HepG2 (cell line): Measurements from ENCODE around the gene EEF1AKMT3. TPM values are rescaled to one million over a fixed set of nuclear protein-coding genes. Genes with fewer than 3 reads are reported as not detected.

ENCODE experiments used
- ATAC-seq: fragments of 200-7000 bp; cut with Tn5 transposase; 3 replicates; pipeline ENCODE4 v1.9.1; 2020; ENCODE audit warnings: mild to moderate bottlenecking, moderate library complexity
- BruUV-seq: library from RNA; stranded (reverse); fragments of 400-500 nt; replicated peaks from 2 replicates; lab custom pipeline; 2021; lab: Mats Ljungman, UMichigan
- CTCF ChIA-PET: fragments of 300-600 bp; formaldehyde crosslinking; extraction: SDS; loops from one replicate; lab custom pipeline; 2021; ENCODE audit warnings: low total read pairs, inconsistent platforms, low intra/inter-chr PET ratio; lab: Yijun Ruan, JAX
- POLR2A ChIA-PET: fragments of 350-600 bp; sonication (Branson Sonifier 250); formaldehyde crosslinking; loops from one replicate; lab custom pipeline; 2020; ENCODE audit warnings: antibody characterized with exemption, inconsistent platforms; lab: Yijun Ruan, JAX
- DNase-seq: peaks from one replicate; pipeline ENCODE4 v3.0.0-alpha.2; 2015; ENCODE audit warnings: low spot score
- FAIRE-seq: peaks from 3 replicates; lab custom pipeline; 2011; peaks lifted over from hg19 to GRCh38; lab: Jason Lieb, UNC
- H2AFZ ChIP-seq: one replicate; pipeline ENCODE4 v1.6.1; 2011; ENCODE audit warnings: low read length, inconsistent platforms
- H3K27ac ChIP-seq: fragments of 300-600 bp; 3 replicates; pipeline ENCODE4 v1.8.0; 2011; ENCODE audit warnings: mixed run types, mild to moderate bottlenecking, mixed read lengths, low read length, inconsistent platforms; ENCODE audit not compliant: insufficient read depth; ENCODE audit errors: extremely low read length
- H3K27me3 ChIP-seq, 2 experiments: fragments of 200-600 bp in 1 of 2; 2 replicates in 1 of 2; 3 replicates in 1 of 2; pipeline versions ENCODE4 v1.6.0 to v1.8.0; 2011; ENCODE audit warnings: low read length in 2 of 2, mild to moderate bottlenecking in 2 of 2, moderate library complexity in 2 of 2, inconsistent platforms in 1 of 2; ENCODE audit not compliant: insufficient read depth in 2 of 2, control insufficient read depth in 1 of 2
- H3K36me3 ChIP-seq, 2 experiments: fragments of 200-600 bp in 1 of 2; replicated peaks in 1 of 2; 2 replicates in 1 of 2; 3 replicates in 1 of 2; pipeline versions ENCODE4 v1.5.1 to v1.8.0; 2011; ENCODE audit warnings: low read length in 2 of 2, inconsistent platforms in 1 of 2; ENCODE audit not compliant: insufficient read depth in 2 of 2, control insufficient read depth in 1 of 2
- H3K4me1 ChIP-seq: 2 replicates; pipeline ENCODE4 v1.5.1; 2012; ENCODE audit warnings: low read length, inconsistent platforms; ENCODE audit not compliant: insufficient read depth
- H3K4me2 ChIP-seq: 2 replicates; pipeline ENCODE4 v1.6.0; 2011; ENCODE audit warnings: low read depth, low read length, inconsistent platforms
- H3K4me3 ChIP-seq, 3 experiments: fragments of 200-600 bp in 1 of 3; sonication (generic), shearing (Covaris generic) in 1 of 3; replicated peaks in 1 of 3; 2 replicates each; pipeline ENCODE4 v1.5.1; 2011 to 2016; ENCODE audit warnings: low read length in 3 of 3, inconsistent platforms in 2 of 3, low read depth in 2 of 3, mild to moderate bottlenecking in 2 of 3, control low read depth in 1 of 3, mixed read lengths in 1 of 3; ENCODE audit not compliant: insufficient read depth in 1 of 3
- H3K79me2 ChIP-seq: one replicate; pipeline ENCODE4 v1.6.1; 2011; ENCODE audit warnings: low read length, inconsistent platforms; ENCODE audit not compliant: insufficient read depth
- H3K9ac ChIP-seq: 2 replicates; pipeline ENCODE4 v1.6.0; 2011; ENCODE audit warnings: mild to moderate bottlenecking, low read depth, low read length, inconsistent platforms; ENCODE audit not compliant: insufficient read depth
- H3K9me3 ChIP-seq: 2 replicates; pipeline ENCODE4 v1.5.1; 2012; ENCODE audit warnings: mild to moderate bottlenecking, low read length
- H4K20me1 ChIP-seq: 2 replicates; pipeline ENCODE4 v1.6.0; 2011; ENCODE audit warnings: inconsistent platforms, mild to moderate bottlenecking, low read length, moderate library complexity; ENCODE audit not compliant: insufficient read depth
- DDIT3 ChIP-seq: sonication (generic); formaldehyde crosslinking; IDR thresholded peaks from 2 replicates; pipeline ENCODE4 v1.4.0; 2020; ENCODE audit warnings: mild to moderate bottlenecking, missing genetic modification reagents
- DPF2 ChIP-seq: sonication (generic); formaldehyde crosslinking; IDR thresholded peaks from 2 replicates; pipeline ENCODE4 v1.4.0; 2020; ENCODE audit warnings: mild to moderate bottlenecking, low read depth, missing genetic modification reagents, borderline replicate concordance
- GPN1 ChIP-seq: sonication (generic); formaldehyde crosslinking; IDR thresholded peaks from 2 replicates; pipeline ENCODE4 v1.5.1; 2020; ENCODE audit warnings: missing genetic modification reagents, borderline replicate concordance
- MEF2D ChIP-seq: sonication (generic); formaldehyde crosslinking; IDR thresholded peaks from 2 replicates; pipeline ENCODE4 v1.5.1; 2020; ENCODE audit warnings: mild to moderate bottlenecking, missing genetic modification reagents
- NFE2L1 ChIP-seq: sonication (generic); formaldehyde crosslinking; IDR thresholded peaks from 2 replicates; pipeline ENCODE4 v1.4.0; 2020; ENCODE audit warnings: missing genetic modification reagents, mild to moderate bottlenecking, borderline replicate concordance
- PCBP2 ChIP-seq: fragments of 200-400 bp; formaldehyde crosslinking; optimal IDR thresholded peaks from 2 replicates; pipeline ENCODE3; 2018; ENCODE audit warnings: low read length, low read depth; ENCODE audit not compliant: poor library complexity, severe bottlenecking
- SPEN ChIP-seq: sonication (generic); formaldehyde crosslinking; IDR thresholded peaks from 2 replicates; pipeline ENCODE4 v1.5.1; 2020; ENCODE audit warnings: low read depth, mild to moderate bottlenecking, missing genetic modification reagents
- ZBTB42 ChIP-seq: sonication (generic); formaldehyde crosslinking; IDR thresholded peaks from 2 replicates; pipeline ENCODE4 v1.5.0; 2020; ENCODE audit warnings: mild to moderate bottlenecking, missing genetic modification reagents
- ZNF33B ChIP-seq: sonication (generic); formaldehyde crosslinking; IDR thresholded peaks from 2 replicates; pipeline ENCODE4 v1.5.1; 2020; ENCODE audit warnings: mild to moderate bottlenecking, missing genetic modification reagents
- ZSCAN20 ChIP-seq: sonication (generic); formaldehyde crosslinking; IDR thresholded peaks from 2 replicates; pipeline ENCODE4 v1.4.0; 2020; ENCODE audit warnings: missing genetic modification reagents, mild to moderate bottlenecking, borderline replicate concordance
- ZSCAN29 ChIP-seq: sonication (generic); formaldehyde crosslinking; conservative IDR thresholded peaks from 2 replicates; pipeline ENCODE4 v1.4.0; 2020; ENCODE audit warnings: mild to moderate bottlenecking, missing genetic modification reagents
- WGBS: methylation state at CpG from one replicate; pipeline ENCODE4 v1.1.6; 2017; ENCODE audit warnings: low lambda C conversion rate; 5-methylcytosine and 5-hydroxymethylcytosine counted together
- in situ Hi-C: cut with HindIII; loops from 2 replicates; pipeline ENCODE4 v1.10.0; 2017; ENCODE audit warnings: low pct_unique_long_range_greater_than_20kb; ENCODE audit not compliant: extremely low pct_ligation_motif_present
- intact Hi-C: fragments of 100-400 bp; cut with micrococcal nuclease; formaldehyde crosslinking; loops from one replicate; pipeline ENCODE4 v1.10.0; 2022; ENCODE audit not compliant: unreplicated experiment
- polyA plus RNA-seq, 8 experiments: library from polyadenylated mRNA; depleted of rRNA in 3 of 8; stranded (reverse) in 7 of 8; unstranded in 1 of 8; fragments of >200 nt; fragmentation: Illumina TruSeq in 4 of 8; extraction: Trizol in 4 of 8; gene quantifications; 2 replicates each; pipeline versions ENCODE4 v1.2.1 to v1.2.3, GENCODE V29; 2011 to 2016; ENCODE audit warnings: low read depth in 4 of 8, missing spikeins in 1 of 8, mixed read lengths in 1 of 8; ENCODE audit not compliant: insufficient read depth in 1 of 8
- total RNA-seq, 5 experiments: library from RNA; depleted of rRNA; stranded (reverse); fragments of >200 nt; fragmentation: Illumina TruSeq; extraction: Trizol; gene quantifications; 2 replicates each; pipeline ENCODE4 v1.2.3, GENCODE V29; 2016; ENCODE audit warnings: low read depth in 1 of 5
- TF ChIP-seq, protein P1 (sequence below), 2 experiments: sonication (generic) in 1 of 2; formaldehyde crosslinking in 1 of 2; IDR thresholded peaks; 2 replicates each; pipeline versions ENCODE4 v1.4.0 to v1.6.1; 2016 to 2020; ENCODE audit warnings: borderline replicate concordance in 1 of 2, low read depth in 1 of 2, mild to moderate bottlenecking in 1 of 2, missing genetic modification reagents in 1 of 2

EEF1AKMT3 gene
- total and polyA plus RNA-seq, 2 of the 13 experiments (the other 11 are each of a cell fraction or from before 2014, with no cell fraction given), result 4.7 to 11.4 TPM

GRCh38 chr12:57740656-57741412 is 31.6 kb upstream of the EEF1AKMT3 start:
- BruUV-seq, result no TSS peak
- Histone ChIP-seq H3K9me3 (no peaks in the 10 kb centered on the region), H4K20me1 (no peaks in the 10 kb centered on the region), H3K36me3 (0 out of 5 replicates have a peak, but pooled peaks cover 0 to 4% of the 10 kb centered on the region in 2 experiments), H3K9ac (no peak overlapping the region), H3K4me2 (no peak overlapping the region), H3K79me2 (peaks cover 6% of the 10 kb centered on the region), H3K4me1 (peaks cover 57% of the 10 kb centered on the region), H3K27me3 (peaks cover 12 to 44% of the 10 kb centered on the region in 2 experiments; a peak in 4 of 5 replicates), H3K4me3 (no peak overlapping the region), H2AFZ (no peak overlapping the region), H3K27ac (no peak overlapping the region)
- FAIRE-seq (no peak), DNase-seq (no peak), ATAC-seq (no peak)
- 57% methylated on average over 5 of the region's 5 CpGs for WGBS
- intact Hi-C loops (no loop called here), in situ Hi-C loops (no loop called here)
- POLR2A ChIA-PET, result no interaction called here
- TF ChIP-seq ZSCAN20 (CRISPR knock-in tag) (no peak), DDIT3 (no peak), ZNF33B (CRISPR knock-in tag) (no peak)
- CTCF ChIA-PET, result no interaction called here

DNA sequence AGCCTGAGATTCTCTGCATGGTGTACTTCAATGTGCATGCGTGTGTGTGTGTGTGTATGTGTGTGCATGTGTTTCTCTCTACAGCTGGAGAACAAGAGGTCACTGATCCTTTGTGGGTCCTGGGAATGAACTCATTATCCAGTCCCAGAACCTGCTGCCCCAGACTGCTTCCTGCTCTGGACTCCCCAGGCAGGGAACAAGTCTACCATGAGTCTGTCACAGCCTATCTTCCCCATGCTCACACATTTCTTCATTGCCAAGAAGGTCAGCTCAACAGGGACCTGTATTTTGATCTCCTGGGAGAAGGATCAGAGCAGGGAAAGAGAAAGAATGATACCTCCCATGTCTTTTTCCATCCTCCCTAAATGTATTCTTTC is 31.0 kb upstream of the EEF1AKMT3 start:
- H3K36me3 ChIP-seq, result peaks cover 0 to 9% of the 10 kb centered on the region in 2 experiments; a peak in 2 of 5 replicates
- ATAC-seq, result no peak
- H3K9me3 ChIP-seq, result no peaks in the 10 kb centered on the region
- TF ChIP-seq, protein P1, sequence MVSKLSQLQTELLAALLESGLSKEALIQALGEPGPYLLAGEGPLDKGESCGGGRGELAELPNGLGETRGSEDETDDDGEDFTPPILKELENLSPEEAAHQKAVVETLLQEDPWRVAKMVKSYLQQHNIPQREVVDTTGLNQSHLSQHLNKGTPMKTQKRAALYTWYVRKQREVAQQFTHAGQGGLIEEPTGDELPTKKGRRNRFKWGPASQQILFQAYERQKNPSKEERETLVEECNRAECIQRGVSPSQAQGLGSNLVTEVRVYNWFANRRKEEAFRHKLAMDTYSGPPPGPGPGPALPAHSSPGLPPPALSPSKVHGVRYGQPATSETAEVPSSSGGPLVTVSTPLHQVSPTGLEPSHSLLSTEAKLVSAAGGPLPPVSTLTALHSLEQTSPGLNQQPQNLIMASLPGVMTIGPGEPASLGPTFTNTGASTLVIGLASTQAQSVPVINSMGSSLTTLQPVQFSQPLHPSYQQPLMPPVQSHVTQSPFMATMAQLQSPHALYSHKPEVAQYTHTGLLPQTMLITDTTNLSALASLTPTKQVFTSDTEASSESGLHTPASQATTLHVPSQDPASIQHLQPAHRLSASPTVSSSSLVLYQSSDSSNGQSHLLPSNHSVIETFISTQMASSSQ (IDR thresholded peaks at IDR 0.05; ENCODE audit: low read depth), result no peak
- TF ChIP-seq, protein P1 (CRISPR knock-in tag; IDR thresholded peaks at IDR 0.05; ENCODE audit: borderline replicate concordance), result no peak
- TF ChIP-seq ZSCAN29 (CRISPR knock-in tag) (no peak), ZBTB42 (CRISPR knock-in tag) (no peak), SPEN (no peak), MEF2D (CRISPR knock-in tag) (no peak), GPN1 (no peak), PCBP2 (no peak), DPF2 (CRISPR knock-in tag) (no peak), NFE2L1 (no peak)
- TF ChIP-seq, all 625 proteins: peak for 0
- no CpG with 5 or more reads among the region's 1 CpG for WGBS
- H3K4me2 ChIP-seq, result peak overlapping the region; percentile 54
- H3K27ac ChIP-seq, result no peak overlapping the region
- intact Hi-C loops (no loop called here), in situ Hi-C loops (no loop called here)
- CTCF ChIA-PET, result no interaction called here
- H2AFZ ChIP-seq, result no peak overlapping the region
- no peak for DNase-seq
- no peaks in the 10 kb centered on the region for H4K20me1 ChIP-seq
- POLR2A ChIA-PET, result no interaction called here
- no peak overlapping the region for H3K4me3 ChIP-seq
- no peak overlapping the region for H3K9ac ChIP-seq
- no TSS peak for BruUV-seq
- no peak for FAIRE-seq
- peaks cover 10% of the 10 kb centered on the region for H3K79me2 ChIP-seq
- H3K27me3 ChIP-seq, result peaks cover 9 to 41% of the 10 kb centered on the region in 2 experiments; a peak in 4 of 5 replicates
- peaks cover 57% of the 10 kb centered on the region for H3K4me1 ChIP-seq
